Upper lobe of left lung (tissue), 4 donors: ENCODE measurements around the gene SEMA6D.

Source experiments
- EP300 ChIP-seq, 4 donors: sonication (generic); formaldehyde crosslinking; IDR thresholded peaks; one replicate each; pipeline ENCODE4 v1.5.1; 2017; ENCODE audit warnings: antibody characterized with exemption in 4 of 4, control low read depth in 2 of 4
- POLR2A ChIP-seq, 4 donors: fragments of 450-650 bp; IDR thresholded peaks; one replicate each; pipeline ENCODE4 v1.5.1; 2016 to 2017; ENCODE audit warnings: antibody characterized with exemption in 4 of 4, mild to moderate bottlenecking in 2 of 4
- POLR2AphosphoS5 ChIP-seq, 2 donors: sonication (generic); formaldehyde crosslinking; IDR thresholded peaks; one replicate each; pipeline ENCODE4 v1.5.1; 2017; ENCODE audit warnings: antibody characterized with exemption in 2 of 2
- TF ChIP-seq, protein P1 (sequence below), 6 experiments: fragments of 450-650 bp in 4 of 6; fragments of 200-600 bp in 2 of 6; sonication (generic) in 2 of 6; IDR thresholded peaks; one replicate each; pipeline ENCODE4 v1.5.1; 2016 to 2019; ENCODE audit warnings: antibody characterized with exemption in 6 of 6

DNA sequence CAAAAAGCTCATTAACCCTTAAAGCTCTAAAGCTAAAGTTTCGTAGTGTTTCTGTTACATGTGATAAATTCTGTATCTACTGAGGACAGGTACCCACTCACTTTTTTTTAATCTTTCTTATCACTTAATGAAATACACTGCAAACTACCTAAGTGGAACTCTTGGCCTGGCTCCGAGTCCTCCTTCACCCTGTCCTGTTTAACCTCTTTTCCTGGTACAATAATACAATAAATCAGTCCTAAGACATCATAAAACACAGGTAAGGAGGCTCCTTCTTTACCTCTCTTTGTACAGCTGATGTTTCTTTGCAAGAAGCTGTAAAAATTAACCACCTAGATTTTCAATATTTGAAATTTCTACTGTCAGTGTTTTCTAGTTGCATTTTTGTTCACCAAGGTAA is 15.8 kb downstream of the SEMA6D start:
- TF ChIP-seq POLR2A (IDR thresholded peaks at IDR 0.05) (no peak), EP300 (IDR thresholded peaks at IDR 0.05) (no peak), POLR2AphosphoS5 (IDR thresholded peaks at IDR 0.05) (no peak)
- TF ChIP-seq, protein P1, sequence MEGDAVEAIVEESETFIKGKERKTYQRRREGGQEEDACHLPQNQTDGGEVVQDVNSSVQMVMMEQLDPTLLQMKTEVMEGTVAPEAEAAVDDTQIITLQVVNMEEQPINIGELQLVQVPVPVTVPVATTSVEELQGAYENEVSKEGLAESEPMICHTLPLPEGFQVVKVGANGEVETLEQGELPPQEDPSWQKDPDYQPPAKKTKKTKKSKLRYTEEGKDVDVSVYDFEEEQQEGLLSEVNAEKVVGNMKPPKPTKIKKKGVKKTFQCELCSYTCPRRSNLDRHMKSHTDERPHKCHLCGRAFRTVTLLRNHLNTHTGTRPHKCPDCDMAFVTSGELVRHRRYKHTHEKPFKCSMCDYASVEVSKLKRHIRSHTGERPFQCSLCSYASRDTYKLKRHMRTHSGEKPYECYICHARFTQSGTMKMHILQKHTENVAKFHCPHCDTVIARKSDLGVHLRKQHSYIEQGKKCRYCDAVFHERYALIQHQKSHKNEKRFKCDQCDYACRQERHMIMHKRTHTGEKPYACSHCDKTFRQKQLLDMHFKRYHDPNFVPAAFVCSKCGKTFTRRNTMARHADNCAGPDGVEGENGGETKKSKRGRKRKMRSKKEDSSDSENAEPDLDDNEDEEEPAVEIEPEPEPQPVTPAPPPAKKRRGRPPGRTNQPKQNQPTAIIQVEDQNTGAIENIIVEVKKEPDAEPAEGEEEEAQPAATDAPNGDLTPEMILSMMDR (IDR thresholded peaks at IDR 0.05), result no peak
